Heart left ventricle (tissue), 16 donors: ENCODE results near the gene MVB12B. TPM values are rescaled to one million over a fixed set of nuclear protein-coding genes. Genes with fewer than 3 reads are reported as not detected.

Source experiments
- ATAC-seq, 4 donors: fragments of 200-7000 bp; cut with Tn5 transposase; one replicate each; pipeline ENCODE4 v1.9.1; 2020 to 2022; ENCODE audit warnings: moderate library complexity in 4 of 4, mild to moderate bottlenecking in 3 of 4, moderate number of reproducible peaks in 1 of 4
- DNase-seq, 5 donors: peaks; one replicate each; pipeline ENCODE4 v3.0.0-alpha.2; 2020
- H3K27ac ChIP-seq, 12 donors: fragments of 200-600 bp; sonication (generic) in 4 of 12; one replicate each; pipeline versions ENCODE4 v1.5.0 to v1.8.0; 2016 to 2022; ENCODE audit warnings: mild to moderate bottlenecking in 2 of 12
- H3K27me3 ChIP-seq, 9 donors: fragments of 200-600 bp; sonication (generic) in 2 of 9; one replicate each; pipeline versions ENCODE4 v1.5.1 to v1.8.0; 2016 to 2022; ENCODE audit warnings: mild to moderate bottlenecking in 3 of 9
- H3K36me3 ChIP-seq, 9 donors: fragments of 200-600 bp; sonication (generic) in 2 of 9; one replicate each; pipeline versions ENCODE4 v1.5.0 to v1.8.0; 2018 to 2022; ENCODE audit warnings: mild to moderate bottlenecking in 2 of 9
- H3K4me1 ChIP-seq, 12 donors: fragments of 200-600 bp; sonication (generic) in 4 of 12; one replicate each; pipeline versions ENCODE4 v1.5.0 to v1.8.0; 2016 to 2022; ENCODE audit warnings: mild to moderate bottlenecking in 3 of 12
- H3K4me3 ChIP-seq, 12 donors: fragments of 200-600 bp; sonication (generic) in 4 of 12; one replicate each; pipeline versions ENCODE4 v1.5.0 to v1.8.0; 2017 to 2022; ENCODE audit warnings: mild to moderate bottlenecking in 9 of 12, moderate library complexity in 4 of 12
- H3K9me3 ChIP-seq, 12 donors: fragments of 200-600 bp; sonication (generic) in 4 of 12; one replicate each; pipeline versions ENCODE4 v1.5.0 to v1.8.0; 2016 to 2022; ENCODE audit warnings: mild to moderate bottlenecking in 1 of 12
- CTCF ChIP-seq, 12 donors: fragments of 200-600 bp; sonication (generic) in 4 of 12; IDR thresholded peaks; one replicate each; pipeline versions ENCODE4 v1.5.0 to v1.8.0; 2018 to 2022; ENCODE audit warnings: antibody characterized with exemption in 12 of 12, mild to moderate bottlenecking in 5 of 12
- POLR2A ChIP-seq, 2 donors: fragments of 450-650 bp; IDR thresholded peaks; one replicate each; pipeline ENCODE4 v1.6.1; 2017; ENCODE audit warnings: antibody characterized with exemption in 2 of 2, mild to moderate bottlenecking in 2 of 2, moderate library complexity in 2 of 2
- WGBS, 4 donors: extraction: QIAGEN DNeasy Blood & Tissue Kit in 2 of 4; methylation state at CpG; one replicate each; pipeline versions ENCODE4 v1.1.5 to v1.1.7; 2013 to 2018; 5-methylcytosine and 5-hydroxymethylcytosine counted together
- intact Hi-C, 10 donors: fragments of 100-400 bp; cut with DNase I; formaldehyde crosslinking; loops; one replicate each; pipeline versions ENCODE4 v1.11.1 to v1.14.2; 2022
- polyA plus RNA-seq, 2 donors: library from polyadenylated mRNA; stranded (reverse); fragments of 200-250 nt; gene quantifications; one replicate each; pipeline ENCODE4 v1.2.3, GENCODE V29; 2013
- total RNA-seq, 9 donors: library from RNA; depleted of rRNA in 2 of 9; stranded (reverse); fragments of >200 nt in 2 of 9; fragmentation: NEBNext Ultra II Directional in 3 of 9; extraction: Animal tissue kit (Norgen Biotek cat#: 25700) in 3 of 9; gene quantifications; one replicate each; pipeline versions ENCODE4 v1.1.0 to v1.2.4, GENCODE V29; 2016 to 2023
- donor health status: ischemic (EF 13 %, LVEDD 7.1; RV severe dilation, severe dysfunction).
- donor health status: healthy with polysubstance abuse.
- donor health status: DM: no; HTN: yes; CAD: no.
- donor health status: DM: no; HTN: no; CAD: no.
- donor health status: ischemic (EF 25% LVEDD 6.9; RV normal size, moderate dysfunction).
- donor health status: ischemic (EF 25% LVEDD 5.7; RV mildly dilated, moderate dysfunction).
- donor health status: healthy.
- donor health status: DM: yes; HTN: yes; CAD: no.
- donor health status: ischemic (EF 35%, LVEDD 5.7; RV mildly dilated, moderate dysfunction).
- donor health status: nonischemic (EF 11% LVEDD 7.7; RV severe dilation, severe dysfunction).
- donor health status: DM: yes; HTN: yes; CAD: no.
- donor health status: PGD.
- donor health status: ischemic (EF 29% LVEDD 5.4; RV normal size, mild dysfunction).
- donor health status: nonischemic (EF 23%, LVEDD 6.1; RV moderate dilation, normal function).

The MVB12B gene
- total and polyA plus RNA-seq, 11 donors = 4.9 to 16.2 (median 11.0) TPM

GRCh38 chr9:126376311-126377175, 49.9 kb downstream of the MVB12B start:
- Histone ChIP-seq H3K27me3 (no peaks in the 10 kb centered on the region), H3K4me3 (no peak overlapping the region), H3K36me3 (peaks cover 0 to 9% (median under 1%) of the 10 kb centered on the region in 9 donors), H3K27ac (peak overlapping the region in 4 of 12 donors; percentile 22 to 73 (median 31)), H3K9me3 (no peaks in the 10 kb centered on the region), H3K4me1 (peaks cover 0 to 42% (median 18%) of the 10 kb centered on the region in 12 donors)
- no peak for TF ChIP-seq CTCF (IDR thresholded peaks at IDR 0.05)
- no peak for TF ChIP-seq POLR2A (IDR thresholded peaks at IDR 0.05)
- DNase-seq (no peak), ATAC-seq (peak in 1 of 4 donors; percentile 11)
- WGBS, 4 donors = 82 to 87% (median 85%) methylated on average over 18 of the region's 18 CpGs
- intact Hi-C loops = loop anchor here in 1 of 10 donors (5.0 kb wide), 1 partner anchor 39 kb away; no protein-coding TSS in a partner anchor

GRCh38 chr9:126377176-126377509, 50.5 kb downstream of the MVB12B start:
- ATAC-seq = no peak
- Histone ChIP-seq H3K36me3 (peaks cover 0 to 13% (median 5%) of the 10 kb centered on the region in 9 donors), H3K27me3 (no peaks in the 10 kb centered on the region), H3K9me3 (no peaks in the 10 kb centered on the region), H3K27ac (no peak overlapping the region), H3K4me1 (peaks cover 0 to 37% (median 18%) of the 10 kb centered on the region in 12 donors), H3K4me3 (no peak overlapping the region)
- 92 to 100% (median 97%) methylated on average over 2 of the region's 2 CpGs for WGBS, 4 donors
- no peak for TF ChIP-seq CTCF (IDR thresholded peaks at IDR 0.05)
- no peak for TF ChIP-seq POLR2A (IDR thresholded peaks at IDR 0.05)
- no peak for DNase-seq
- intact Hi-C loops = loop anchor here in 1 of 10 donors (5.0 kb wide), 1 partner anchor 40 kb away; no protein-coding TSS in a partner anchor

- TF ChIP-seq CTCF (IDR thresholded peaks at IDR 0.05) (no peak), POLR2A (IDR thresholded peaks at IDR 0.05) (no peak)
- H3K4me3 ChIP-seq = no peak overlapping the region
- H3K27me3 ChIP-seq = no peaks in the 10 kb centered on the region
- DNase-seq (no peak), ATAC-seq (no peak)
- peaks cover 0 to 17% (median 5%) of the 10 kb centered on the region in 9 donors for H3K36me3 ChIP-seq
- intact Hi-C loops = loop anchor here in 1 of 10 donors (5.0 kb wide), 1 partner anchor 40 kb away; no protein-coding TSS in a partner anchor
- WGBS, 4 donors = 77 to 89% (median 83%) methylated on average over 9 of the region's 9 CpGs
- no peaks in the 10 kb centered on the region for H3K9me3 ChIP-seq
- H3K4me1 ChIP-seq = peaks cover 0 to 37% (median 18%) of the 10 kb centered on the region in 12 donors
- H3K27ac ChIP-seq = no peak overlapping the region
Observed at GRCh38 chr9:126377536-126377935, 50.9 kb downstream of the MVB12B start.

GRCh38 chr9:126378761-126379160, 52.1 kb downstream of the MVB12B start:
- intact Hi-C loops = loop anchor here in 1 of 10 donors (5.0 kb wide), 1 partner anchor 41 kb away; no protein-coding TSS in a partner anchor
- no peaks in the 10 kb centered on the region for H3K9me3 ChIP-seq
- peaks cover 0 to 31% (median 11%) of the 10 kb centered on the region in 12 donors for H3K4me1 ChIP-seq
- peaks cover 0 to 20% (median 5%) of the 10 kb centered on the region in 9 donors for H3K36me3 ChIP-seq
- no peak for ATAC-seq
- H3K27ac ChIP-seq = no peak overlapping the region
- no peak overlapping the region for H3K4me3 ChIP-seq
- DNase-seq = no peak
- TF ChIP-seq CTCF (IDR thresholded peaks at IDR 0.05) (no peak), POLR2A (IDR thresholded peaks at IDR 0.05) (no peak)
- WGBS, 4 donors = 84 to 92% (median 91%) methylated on average over 7 of the region's 7 CpGs
- no peaks in the 10 kb centered on the region for H3K27me3 ChIP-seq
